Uterus (tissue), 4 donors: ENCODE measurements around the gene VGF. TPM values are rescaled to one million over a fixed set of nuclear protein-coding genes. Genes with fewer than 3 reads are reported as not detected.
A peak's percentile ranks its signal among the peaks of the same experiment; 100 is the strongest.

Experiments used
- DNase-seq, 2 donors: peaks; one replicate each; pipeline ENCODE4 v3.0.0-alpha.2; 2019 to 2020
- H3K27ac ChIP-seq, 2 donors: fragments of 200-600 bp; sonication (generic); 1 replicate in 1 of 2; 2 replicates in 1 of 2; pipeline ENCODE4 v1.5.1; 2016 to 2018
- H3K27me3 ChIP-seq, 2 donors: fragments of 200-600 bp; sonication (generic); one replicate each; pipeline ENCODE4 v1.5.1; 2018 to 2019; ENCODE audit warnings: control low read depth in 1 of 2
- H3K36me3 ChIP-seq, 2 donors: fragments of 200-600 bp; sonication (generic); one replicate each; pipeline ENCODE4 v1.5.1; 2019; ENCODE audit warnings: control low read depth in 1 of 2
- H3K4me1 ChIP-seq, 2 donors: fragments of 200-600 bp; sonication (generic); one replicate each; pipeline ENCODE4 v1.5.1; 2018 to 2019; ENCODE audit warnings: control low read depth in 1 of 2
- H3K4me3 ChIP-seq, 2 donors: fragments of 200-600 bp; sonication (generic); 1 replicate in 1 of 2; 2 replicates in 1 of 2; pipeline ENCODE4 v1.5.1; 2018 to 2019; ENCODE audit warnings: mild to moderate bottlenecking in 1 of 2
- H3K9me3 ChIP-seq, 2 donors: fragments of 200-600 bp; sonication (generic); one replicate each; pipeline ENCODE4 v1.5.1; 2019; ENCODE audit warnings: control low read depth in 1 of 2
- POLR2A ChIP-seq, 2 donors: fragments of 450-650 bp; IDR thresholded peaks; one replicate each; pipeline ENCODE4 v1.6.1; 2016; ENCODE audit warnings: antibody characterized with exemption in 2 of 2, mild to moderate bottlenecking in 1 of 2, moderate library complexity in 1 of 2
- intact Hi-C: fragments of 100-400 bp; cut with DNase I; formaldehyde crosslinking; loops from one replicate; pipeline ENCODE4 v1.15.1; 2023; ENCODE audit warnings: low total_unique reads
- total RNA-seq, 4 donors: library from RNA; depleted of rRNA in 3 of 4; stranded (reverse); fragments of >200 nt in 3 of 4; gene quantifications; one replicate each; pipeline versions ENCODE4 v1.1.0 to v1.2.4, GENCODE V29; 2014 to 2023
- TF ChIP-seq, protein P1 (sequence below), 4 experiments: fragments of 200-600 bp in 2 of 4; fragments of 450-650 bp in 2 of 4; sonication (generic) in 2 of 4; IDR thresholded peaks; one replicate each; pipeline ENCODE4 v1.5.1; 2016 to 2019; ENCODE audit warnings: antibody characterized with exemption in 4 of 4, mild to moderate bottlenecking in 2 of 4, moderate library complexity in 1 of 4
- donor health status: DM: yes; HTN: yes; CAD: no.

The VGF gene
- total RNA-seq, 4 donors from 2014 or later = 0.14 TPM; not detected in 3

DNA sequence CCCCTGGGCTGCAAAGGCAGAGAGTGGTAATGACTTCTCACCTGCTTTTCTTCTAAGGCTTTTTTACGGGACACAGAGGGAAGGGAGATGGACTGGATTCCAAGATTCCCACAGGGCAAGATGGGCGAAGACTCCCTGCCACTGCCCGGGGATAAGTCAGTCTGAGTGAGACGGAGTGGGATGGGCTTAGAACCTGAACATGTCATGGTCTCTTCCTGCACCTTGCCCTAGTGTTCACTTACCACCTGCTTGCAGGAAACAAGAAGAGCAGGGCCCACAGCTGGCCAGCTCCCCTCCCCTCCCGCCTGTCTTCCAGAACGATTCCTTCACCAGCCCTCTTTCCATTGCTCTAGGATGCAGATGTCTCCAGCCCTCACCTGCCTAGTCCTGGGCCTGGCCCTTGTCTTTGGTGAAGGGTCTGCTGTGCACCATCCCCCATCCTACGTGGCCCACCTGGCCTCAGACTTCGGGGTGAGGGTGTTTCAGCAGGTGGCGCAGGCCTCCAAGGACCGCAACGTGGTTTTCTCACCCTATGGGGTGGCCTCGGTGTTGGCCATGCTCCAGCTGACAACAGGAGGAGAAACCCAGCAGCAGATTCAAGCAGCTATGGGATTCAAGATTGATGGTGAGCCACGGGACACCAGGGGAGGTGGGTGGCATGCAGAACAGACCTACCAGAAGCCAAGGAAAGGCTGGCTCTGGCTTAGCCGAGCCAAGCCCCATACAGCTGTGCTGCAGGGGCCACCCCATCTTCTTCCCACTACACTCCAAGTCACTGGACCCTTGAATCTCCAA lies 37.1 kb downstream of the VGF start:
- Histone ChIP-seq H3K27me3 (no peaks in the 10 kb centered on the region), H3K4me3 (no peak overlapping the region), H3K4me1 (peaks cover 0 to 23% of the 10 kb centered on the region in 2 donors), H3K36me3 (no peaks in the 10 kb centered on the region), H3K9me3 (no peaks in the 10 kb centered on the region), H3K27ac (no peak overlapping the region)
- no peak for DNase-seq
- intact Hi-C loops = no loop called here
- no peak for TF ChIP-seq POLR2A (IDR thresholded peaks at IDR 0.05)
- TF ChIP-seq, protein P1, sequence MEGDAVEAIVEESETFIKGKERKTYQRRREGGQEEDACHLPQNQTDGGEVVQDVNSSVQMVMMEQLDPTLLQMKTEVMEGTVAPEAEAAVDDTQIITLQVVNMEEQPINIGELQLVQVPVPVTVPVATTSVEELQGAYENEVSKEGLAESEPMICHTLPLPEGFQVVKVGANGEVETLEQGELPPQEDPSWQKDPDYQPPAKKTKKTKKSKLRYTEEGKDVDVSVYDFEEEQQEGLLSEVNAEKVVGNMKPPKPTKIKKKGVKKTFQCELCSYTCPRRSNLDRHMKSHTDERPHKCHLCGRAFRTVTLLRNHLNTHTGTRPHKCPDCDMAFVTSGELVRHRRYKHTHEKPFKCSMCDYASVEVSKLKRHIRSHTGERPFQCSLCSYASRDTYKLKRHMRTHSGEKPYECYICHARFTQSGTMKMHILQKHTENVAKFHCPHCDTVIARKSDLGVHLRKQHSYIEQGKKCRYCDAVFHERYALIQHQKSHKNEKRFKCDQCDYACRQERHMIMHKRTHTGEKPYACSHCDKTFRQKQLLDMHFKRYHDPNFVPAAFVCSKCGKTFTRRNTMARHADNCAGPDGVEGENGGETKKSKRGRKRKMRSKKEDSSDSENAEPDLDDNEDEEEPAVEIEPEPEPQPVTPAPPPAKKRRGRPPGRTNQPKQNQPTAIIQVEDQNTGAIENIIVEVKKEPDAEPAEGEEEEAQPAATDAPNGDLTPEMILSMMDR (IDR thresholded peaks at IDR 0.05) = no peak

DNA sequence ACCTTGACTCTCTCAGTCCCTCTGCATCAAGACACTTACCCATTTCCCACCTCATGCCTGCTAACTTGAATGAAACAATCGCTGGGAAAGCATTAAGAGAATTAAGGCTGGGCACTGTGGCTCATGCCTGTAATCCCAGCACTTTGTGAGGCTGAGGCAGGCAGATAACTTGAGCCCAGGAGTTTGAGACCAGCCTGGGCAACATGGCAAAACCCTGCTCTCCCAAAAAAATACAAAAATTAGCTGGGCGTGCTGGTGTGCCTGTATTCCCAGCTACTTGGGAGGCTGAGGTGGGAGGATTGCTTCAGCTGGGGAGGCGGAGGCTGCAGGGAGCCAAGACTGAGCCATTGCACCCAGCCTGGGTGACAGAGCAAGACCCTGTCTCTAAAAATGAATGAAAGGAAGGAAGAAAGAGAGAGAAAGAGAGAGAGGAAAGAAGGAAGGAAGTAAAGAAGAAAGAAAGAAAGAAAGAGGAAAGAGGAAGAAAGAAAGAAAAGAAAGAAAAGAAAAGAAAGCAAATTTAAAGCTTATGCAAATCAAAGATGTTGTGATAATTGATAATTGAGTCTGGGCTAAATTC lies 37.8 kb downstream of the VGF start:
- peaks cover 0 to 23% of the 10 kb centered on the region in 2 donors for H3K4me1 ChIP-seq
- no peaks in the 10 kb centered on the region for H3K9me3 ChIP-seq
- H3K27me3 ChIP-seq = no peaks in the 10 kb centered on the region
- TF ChIP-seq POLR2A (IDR thresholded peaks at IDR 0.05) = no peak
- TF ChIP-seq, protein P1 (IDR thresholded peaks at IDR 0.05) = no peak
- intact Hi-C loops = no loop called here
- H3K27ac ChIP-seq = peak overlapping the region; percentile 66 to 97
- H3K4me3 ChIP-seq = peak overlapping the region in 1 of 2 donors; percentile 18
- DNase-seq = no peak
- H3K36me3 ChIP-seq = no peaks in the 10 kb centered on the region

DNA sequence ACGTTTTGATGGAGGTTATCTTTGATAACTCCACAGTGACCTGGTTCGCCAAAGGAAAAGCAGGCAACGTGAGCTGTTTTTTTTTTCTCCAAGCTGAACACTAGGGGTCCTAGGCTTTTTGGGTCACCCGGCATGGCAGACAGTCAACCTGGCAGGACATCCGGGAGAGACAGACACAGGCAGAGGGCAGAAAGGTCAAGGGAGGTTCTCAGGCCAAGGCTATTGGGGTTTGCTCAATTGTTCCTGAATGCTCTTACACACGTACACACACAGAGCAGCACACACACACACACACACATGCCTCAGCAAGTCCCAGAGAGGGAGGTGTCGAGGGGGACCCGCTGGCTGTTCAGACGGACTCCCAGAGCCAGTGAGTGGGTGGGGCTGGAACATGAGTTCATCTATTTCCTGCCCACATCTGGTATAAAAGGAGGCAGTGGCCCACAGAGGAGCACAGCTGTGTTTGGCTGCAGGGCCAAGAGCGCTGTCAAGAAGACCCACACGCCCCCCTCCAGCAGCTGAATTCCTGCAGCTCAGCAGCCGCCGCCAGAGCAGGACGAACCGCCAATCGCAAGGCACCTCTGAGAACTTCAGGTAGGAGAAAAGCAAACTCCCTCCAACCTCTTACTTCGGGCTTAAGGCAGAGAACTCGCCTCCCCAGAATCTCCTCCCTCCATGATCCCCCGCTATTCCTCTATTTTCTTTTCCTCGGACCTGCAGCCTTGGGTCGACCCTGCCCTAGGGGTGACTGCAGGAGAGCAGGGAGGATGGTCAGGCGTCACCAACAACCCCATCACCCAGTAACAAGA lies 38.5 kb downstream of the VGF start, which contains the start of gene SERPINE1:
Gene SERPINE1, plus strand, starts transcription at position 454 of the 809 bp plus-strand sequence. CDS start 1,290 bp downstream, outside the sequence.
- Histone ChIP-seq H3K27ac (peak within 1 kb of the TSS; percentile 66 to 97), H3K36me3 (no peaks in the 10 kb centered on the region), H3K9me3 (no peaks in the 10 kb centered on the region), H3K4me3 (peak within 1 kb of the TSS in 1 of 2 donors; percentile 18), H3K27me3 (no peaks in the 10 kb centered on the region), H3K4me1 (peaks cover 0 to 23% of the 10 kb centered on the region in 2 donors)
- DNase-seq = peak; percentile 88 to 94
- TF ChIP-seq POLR2A (IDR thresholded peaks at IDR 0.05) = peak; percentile 80 to 88
- TF ChIP-seq, protein P1 (IDR thresholded peaks at IDR 0.05) = peak in 2 of 4 experiments; percentile 12 to 22
- intact Hi-C loops = no loop called here

DNA sequence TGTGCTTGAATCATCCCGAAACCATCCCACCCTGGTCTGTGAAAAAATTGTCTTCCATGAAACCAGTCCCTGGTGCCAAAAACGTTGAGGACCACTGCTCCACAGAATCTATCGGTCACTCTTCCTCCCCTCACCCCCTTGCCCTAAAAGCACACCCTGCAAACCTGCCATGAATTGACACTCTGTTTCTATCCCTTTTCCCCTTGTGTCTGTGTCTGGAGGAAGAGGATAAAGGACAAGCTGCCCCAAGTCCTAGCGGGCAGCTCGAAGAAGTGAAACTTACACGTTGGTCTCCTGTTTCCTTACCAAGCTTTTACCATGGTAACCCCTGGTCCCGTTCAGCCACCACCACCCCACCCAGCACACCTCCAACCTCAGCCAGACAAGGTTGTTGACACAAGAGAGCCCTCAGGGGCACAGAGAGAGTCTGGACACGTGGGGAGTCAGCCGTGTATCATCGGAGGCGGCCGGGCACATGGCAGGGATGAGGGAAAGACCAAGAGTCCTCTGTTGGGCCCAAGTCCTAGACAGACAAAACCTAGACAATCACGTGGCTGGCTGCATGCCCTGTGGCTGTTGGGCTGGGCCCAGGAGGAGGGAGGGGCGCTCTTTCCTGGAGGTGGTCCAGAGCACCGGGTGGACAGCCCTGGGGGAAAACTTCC lies 39.2 kb downstream of the VGF start:
- peaks cover 0 to 26% of the 10 kb centered on the region in 2 donors for H3K4me1 ChIP-seq
- no peaks in the 10 kb centered on the region for H3K9me3 ChIP-seq
- intact Hi-C loops = no loop called here
- no peak overlapping the region for H3K4me3 ChIP-seq
- TF ChIP-seq, protein P1 (IDR thresholded peaks at IDR 0.05) = no peak
- TF ChIP-seq POLR2A (IDR thresholded peaks at IDR 0.05) = no peak
- DNase-seq = peak; percentile 72 to 81
- no peaks in the 10 kb centered on the region for H3K27me3 ChIP-seq
- H3K36me3 ChIP-seq = no peaks in the 10 kb centered on the region
- H3K27ac ChIP-seq = peak overlapping the region; percentile 66 to 97
